AG09319 (cell line): ENCODE measurements around the gene TSEN54.

Experiments used
- DNase-seq: peaks from one replicate; pipeline ENCODE4 v3.0.0-alpha.2; 2010; ENCODE audit warnings: low read depth; ENCODE audit errors: extremely low read depth
- TF ChIP-seq, protein P1 (sequence below): IDR thresholded peaks from 2 replicates; pipeline ENCODE4 v1.5.1; 2011; ENCODE audit warnings: low read depth, mild to moderate bottlenecking, inconsistent platforms, low read length, moderate library complexity

Gene TSEN54

DNA sequence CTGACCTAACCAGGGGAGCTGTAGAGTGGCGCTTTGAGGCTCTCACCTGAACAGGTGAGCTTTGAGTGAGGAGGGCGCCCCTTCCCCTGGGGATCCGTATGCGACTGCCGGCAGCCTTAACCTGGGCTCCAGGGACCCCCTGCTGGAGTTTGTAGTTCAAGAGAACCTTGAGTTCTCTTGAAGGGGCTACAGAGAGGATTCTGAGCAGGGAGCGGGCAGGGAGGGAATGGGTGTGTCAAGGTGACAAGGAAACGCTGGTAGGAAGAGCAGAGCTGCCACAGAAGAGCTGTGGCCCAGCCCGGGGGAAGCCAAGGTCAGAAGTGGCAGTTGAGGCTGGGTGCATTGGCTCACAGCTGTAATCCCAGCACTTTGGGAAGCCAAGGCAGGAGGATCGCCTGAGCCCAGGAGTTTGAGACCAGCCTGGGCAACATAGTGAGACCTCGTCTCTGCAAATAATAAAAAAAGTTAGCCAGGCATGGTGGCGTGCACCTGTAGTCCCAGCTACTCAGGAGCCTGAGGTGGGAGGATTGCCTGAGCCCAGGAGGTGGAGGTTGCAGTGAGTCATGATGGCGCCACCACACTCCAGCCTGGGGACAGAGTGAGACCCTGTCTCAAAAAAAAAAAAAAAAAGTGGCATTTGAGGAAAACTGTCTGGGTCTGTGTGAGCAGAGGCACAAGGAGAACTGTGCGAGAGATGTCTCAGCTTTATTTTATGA is 10.4 kb downstream of the TSEN54 start:
- TF ChIP-seq, protein P1, sequence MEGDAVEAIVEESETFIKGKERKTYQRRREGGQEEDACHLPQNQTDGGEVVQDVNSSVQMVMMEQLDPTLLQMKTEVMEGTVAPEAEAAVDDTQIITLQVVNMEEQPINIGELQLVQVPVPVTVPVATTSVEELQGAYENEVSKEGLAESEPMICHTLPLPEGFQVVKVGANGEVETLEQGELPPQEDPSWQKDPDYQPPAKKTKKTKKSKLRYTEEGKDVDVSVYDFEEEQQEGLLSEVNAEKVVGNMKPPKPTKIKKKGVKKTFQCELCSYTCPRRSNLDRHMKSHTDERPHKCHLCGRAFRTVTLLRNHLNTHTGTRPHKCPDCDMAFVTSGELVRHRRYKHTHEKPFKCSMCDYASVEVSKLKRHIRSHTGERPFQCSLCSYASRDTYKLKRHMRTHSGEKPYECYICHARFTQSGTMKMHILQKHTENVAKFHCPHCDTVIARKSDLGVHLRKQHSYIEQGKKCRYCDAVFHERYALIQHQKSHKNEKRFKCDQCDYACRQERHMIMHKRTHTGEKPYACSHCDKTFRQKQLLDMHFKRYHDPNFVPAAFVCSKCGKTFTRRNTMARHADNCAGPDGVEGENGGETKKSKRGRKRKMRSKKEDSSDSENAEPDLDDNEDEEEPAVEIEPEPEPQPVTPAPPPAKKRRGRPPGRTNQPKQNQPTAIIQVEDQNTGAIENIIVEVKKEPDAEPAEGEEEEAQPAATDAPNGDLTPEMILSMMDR = no peak
- DNase-seq = no peak

DNA sequence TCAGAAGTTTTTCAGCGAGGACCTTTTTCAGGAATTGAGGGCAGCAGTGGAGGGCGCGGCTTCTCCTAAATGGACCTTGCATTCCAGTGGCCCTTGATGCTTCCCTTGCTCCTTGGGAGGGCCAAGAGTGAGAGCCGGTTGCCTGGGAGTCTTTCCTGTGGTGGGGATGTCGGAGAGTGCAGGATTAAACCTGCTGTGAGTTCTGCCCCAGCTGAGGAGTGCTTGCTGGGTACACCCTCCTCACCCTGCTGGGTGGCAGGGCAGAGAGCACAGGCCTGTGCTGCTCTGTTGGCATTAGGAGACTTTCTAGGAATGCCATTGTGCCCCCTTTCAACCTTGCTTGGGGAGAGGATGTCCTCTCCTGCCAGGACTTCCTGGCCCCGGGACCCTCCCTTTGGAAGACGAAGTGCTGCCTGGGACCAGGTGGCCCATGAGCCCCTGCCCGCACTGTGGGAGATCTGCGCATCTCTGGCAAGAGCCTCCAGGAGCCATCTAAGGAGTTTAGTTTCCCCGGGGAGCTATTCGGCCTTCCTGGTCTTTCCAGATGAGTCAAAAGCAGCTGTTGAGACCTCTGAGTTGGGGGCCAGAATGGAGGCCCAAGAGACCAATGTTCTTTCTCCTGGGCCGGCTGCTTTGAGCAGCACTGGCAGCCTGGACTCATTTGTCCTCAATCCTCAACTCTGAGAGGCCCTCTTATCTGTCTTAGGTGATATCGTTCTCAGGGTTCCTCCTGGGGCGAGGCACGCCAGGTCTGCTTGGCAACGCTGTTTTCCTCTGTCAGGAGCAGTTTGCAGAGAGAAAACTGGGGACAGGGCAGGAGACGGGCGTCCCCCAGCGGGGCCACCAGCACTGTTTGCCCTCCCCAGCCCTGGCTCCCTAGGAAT is 14.8 kb downstream of the TSEN54 start:
- no peak for DNase-seq
- TF ChIP-seq, protein P1 = no peak

DNA sequence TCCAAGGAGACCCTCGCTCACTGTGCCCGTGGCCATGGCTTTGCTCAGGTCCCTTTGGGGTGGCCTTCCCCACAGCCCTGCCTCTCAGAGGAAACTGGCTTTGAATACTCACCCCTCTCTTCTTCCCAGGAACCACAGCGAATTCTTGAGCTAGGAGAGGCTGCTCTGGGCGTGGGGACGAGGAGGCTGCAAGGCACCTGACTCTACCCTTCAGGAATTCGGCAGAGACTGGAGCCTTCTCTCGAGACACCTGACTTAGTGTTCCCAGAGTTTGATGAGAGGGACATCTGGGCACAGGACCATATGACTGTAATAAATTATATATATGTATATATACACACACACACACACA is 15.4 kb downstream of the TSEN54 start:
- no peak for DNase-seq
- TF ChIP-seq, protein P1 = no peak

DNA sequence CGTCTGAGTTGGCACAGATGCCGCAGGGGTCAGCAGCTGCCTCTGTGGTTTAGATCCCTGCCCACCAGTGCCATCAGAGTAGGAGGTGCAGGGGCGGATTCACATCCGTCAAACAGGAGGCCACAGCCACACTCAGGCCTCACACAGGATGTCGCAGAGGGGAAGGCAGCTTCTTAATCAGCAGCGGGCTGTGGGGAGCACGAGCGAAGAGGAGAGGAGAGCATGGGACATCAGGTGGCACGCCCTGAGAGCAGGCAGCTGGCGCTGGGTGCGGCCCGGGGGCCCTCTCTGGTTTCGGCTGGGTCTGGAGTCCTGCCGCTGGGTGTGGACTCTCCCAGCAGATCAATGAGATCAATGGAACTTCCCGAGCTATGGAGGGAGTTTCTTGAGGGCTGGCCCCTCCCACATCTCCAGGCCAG is 18.8 kb downstream of the TSEN54 start:
- TF ChIP-seq, protein P1 = no peak
- no peak for DNase-seq

DNA sequence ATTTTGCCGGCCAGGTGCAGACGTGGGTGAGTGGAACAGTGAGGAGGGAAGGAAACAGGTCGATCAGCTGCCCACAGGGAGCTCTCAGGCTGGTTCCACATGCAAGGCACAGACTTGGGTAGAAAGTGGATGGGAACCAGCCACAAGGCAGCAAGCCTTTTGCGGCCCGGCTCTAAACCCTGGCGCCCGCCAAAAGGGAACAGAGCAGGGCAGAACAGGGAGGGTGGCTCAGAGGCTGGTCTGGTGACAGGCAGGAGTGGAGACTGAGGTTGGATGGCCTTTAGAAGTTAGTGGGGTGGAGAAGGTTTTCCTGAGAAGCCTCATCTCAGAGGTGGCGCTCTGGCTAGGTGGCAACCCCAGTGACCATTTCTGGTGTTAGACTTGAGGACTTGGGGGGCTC is 19.5 kb downstream of the TSEN54 start:
- DNase-seq = no peak
- TF ChIP-seq, protein P1 = no peak

DNA sequence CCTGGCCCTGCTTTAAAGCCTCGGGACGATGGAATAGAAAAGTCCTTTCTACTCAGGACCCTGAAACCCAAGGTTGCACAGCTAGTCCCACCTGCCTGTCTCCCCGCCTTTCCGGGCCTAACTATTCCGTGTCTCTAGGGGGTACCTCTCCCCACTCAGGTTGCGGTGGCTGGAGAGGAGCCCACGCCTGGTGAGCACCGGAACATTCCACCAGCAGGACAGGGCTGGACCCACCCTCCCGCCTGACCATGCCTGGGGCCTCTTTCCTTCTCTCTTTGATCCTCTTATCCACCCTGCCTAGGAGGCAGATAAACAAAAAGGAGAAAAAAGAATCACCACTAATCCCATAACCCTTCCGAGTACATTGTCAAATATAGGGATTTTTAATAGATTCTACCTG is 20.0 kb downstream of the TSEN54 start:
- TF ChIP-seq, protein P1 = no peak
- no peak for DNase-seq

DNA sequence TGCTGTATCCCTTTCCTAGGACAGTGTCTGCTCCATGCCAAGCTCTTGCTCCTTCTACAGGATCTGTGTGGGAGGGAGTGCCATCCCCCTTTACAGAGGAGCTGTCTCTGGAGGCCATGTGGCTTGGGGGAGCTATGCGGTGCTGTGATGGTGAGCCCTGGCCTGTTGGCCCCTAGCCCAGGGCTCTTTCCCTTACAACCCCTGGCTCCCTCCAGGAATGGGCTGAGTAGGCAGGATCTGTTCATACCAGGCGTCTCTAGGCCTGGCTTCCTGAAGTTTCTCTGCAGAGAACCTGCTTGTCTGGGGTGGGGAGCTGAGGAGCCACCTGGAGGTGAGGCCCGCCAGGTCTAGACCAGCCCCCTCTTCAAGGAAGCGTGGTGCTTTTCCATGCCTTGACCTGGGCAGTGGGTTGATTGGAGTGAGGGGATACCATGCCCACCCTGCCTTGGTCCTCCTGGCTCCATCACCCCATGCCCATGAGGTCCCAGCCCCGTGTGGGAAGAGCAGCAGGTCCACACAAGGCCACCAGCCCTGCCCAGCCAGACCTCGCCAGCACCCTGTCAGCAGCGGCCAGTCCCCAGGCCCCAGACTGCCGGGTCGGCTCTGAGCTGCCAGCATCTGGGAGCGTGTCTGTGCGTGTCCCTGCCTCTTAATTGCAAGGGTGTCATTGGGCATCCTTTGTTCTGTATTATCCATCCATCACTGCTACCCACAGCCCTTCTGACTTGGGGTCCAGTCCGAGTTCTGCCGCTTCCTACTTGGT is 23.8 kb downstream of the TSEN54 start:
- no peak for DNase-seq
- TF ChIP-seq, protein P1 = no peak
